HS-27A (cell line): Measurements from ENCODE around the gene SERPINB12.

Experiments
- DNase-seq: peaks from one replicate; pipeline ENCODE4 v3.0.0-alpha.2; 2012; ENCODE audit warnings: low read depth, missing footprints

The SERPINB12 gene

GRCh38 chr18:63542069-63542468 is at the start of gene SERPINB12:
SERPINB12 (plus strand) TSS chr18:63542369; CDS start chr18:63556160, 13,791 bp downstream.
- no peak for DNase-seq

- DNase-seq = no peak
Measured at GRCh38 chr18:63492851-63493250, 49.3 kb upstream of the SERPINB12 start.

- DNase-seq = no peak
Measured at GRCh38 chr18:63495675-63496074, 46.5 kb upstream of the SERPINB12 start.

- DNase-seq = no peak
Measured at GRCh38 chr18:63505566-63506335, 36.4 kb upstream of the SERPINB12 start.

GRCh38 chr18:63506336-63506646 is 35.9 kb upstream of the SERPINB12 start:
- DNase-seq = no peak

- no peak for DNase-seq
Measured at GRCh38 chr18:63508596-63508995, 33.6 kb upstream of the SERPINB12 start.

- no peak for DNase-seq
Measured at GRCh38 chr18:63511285-63511684, 30.9 kb upstream of the SERPINB12 start.

- no peak for DNase-seq
Measured at GRCh38 chr18:63514326-63514725, 27.8 kb upstream of the SERPINB12 start.

- DNase-seq = no peak
Measured at GRCh38 chr18:63514888-63515678, 27.1 kb upstream of the SERPINB12 start.

GRCh38 chr18:63515801-63516200 is 26.4 kb upstream of the SERPINB12 start:
- no peak for DNase-seq

GRCh38 chr18:63518178-63519012 is 23.8 kb upstream of the SERPINB12 start:
- peak; percentile 46 for DNase-seq

GRCh38 chr18:63520053-63520685 is 22.0 kb upstream of the SERPINB12 start:
- no peak for DNase-seq

- DNase-seq = no peak
Measured at GRCh38 chr18:63523660-63524059, 18.5 kb upstream of the SERPINB12 start.

GRCh38 chr18:63527251-63527650 is 14.9 kb upstream of the SERPINB12 start:
- DNase-seq = no peak

GRCh38 chr18:63528863-63529492 is 13.2 kb upstream of the SERPINB12 start:
- no peak for DNase-seq

GRCh38 chr18:63532471-63532870 is 9.7 kb upstream of the SERPINB12 start:
- no peak for DNase-seq

GRCh38 chr18:63534615-63535014 is 7.6 kb upstream of the SERPINB12 start:
- no peak for DNase-seq

- peak; percentile 55 for DNase-seq
Measured at GRCh38 chr18:63539904-63540510, 2.2 kb upstream of the SERPINB12 start.

GRCh38 chr18:63544017-63544416 is 1.8 kb downstream of the SERPINB12 start:
- DNase-seq = no peak

GRCh38 chr18:63545000-63545399 is 2.8 kb downstream of the SERPINB12 start:
- DNase-seq = no peak

- DNase-seq = no peak
Measured at GRCh38 chr18:63550068-63550467, 7.9 kb downstream of the SERPINB12 start.
